ENCODE data around the gene LCOR. TPM values are rescaled to one million over a fixed set of nuclear protein-coding genes. Genes with fewer than 3 reads are reported as not detected.

LCOR gene
- total and polyA plus RNA-seq, 2 of the 4 experiments (the other 2 are of a cell fraction), result 3.7 to 36.9 TPM

DNA sequence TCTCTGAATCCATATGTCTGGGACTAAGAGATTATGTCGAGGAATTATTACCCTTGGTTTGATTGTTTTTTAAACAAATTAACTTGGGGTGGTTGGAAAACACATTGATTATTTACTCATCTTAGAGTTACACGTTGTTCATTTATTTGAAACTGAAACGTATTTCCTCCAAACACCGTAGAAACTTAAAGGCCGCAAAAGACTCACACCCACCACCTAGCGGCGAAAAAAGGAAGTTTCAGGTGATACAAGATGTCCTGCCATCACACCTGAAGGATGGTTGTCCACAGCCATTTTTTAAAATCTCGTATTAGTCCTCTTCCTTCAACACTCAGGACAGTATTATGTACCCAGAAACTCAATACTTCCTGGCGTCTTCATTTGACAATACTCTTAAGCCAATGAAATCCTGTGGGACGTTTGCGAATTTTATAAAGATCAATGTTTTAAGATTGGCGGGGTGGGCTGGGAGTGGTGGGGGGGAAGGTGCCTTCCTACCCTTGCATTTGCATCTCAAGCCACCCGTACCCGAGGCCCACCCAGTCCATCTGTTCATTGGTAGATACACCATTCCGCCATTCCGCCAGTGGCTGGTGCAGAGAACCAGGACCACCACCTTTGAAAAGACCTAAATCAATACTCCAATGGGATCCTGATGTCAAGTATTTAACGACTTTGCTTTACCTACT is 1.4 kb upstream of the LCOR start:
- H3K14ac ChIP-seq (replicated peaks; ENCODE audit: low read depth, low read length), result no peak overlapping the region
- H2AK9ac ChIP-seq (replicated peaks; ENCODE audit: low read depth, low read length, poor library complexity), result no peak overlapping the region
- BruUV-seq (replicated peaks), result no TSS peak
- DNase-seq (peak; percentile 65), ATAC-seq (ENCODE audit: low read depth) (no peak)
- no peak overlapping the region for H2BK120ac ChIP-seq (ENCODE audit: low read depth, low read length)
- peaks cover under 1% of the 10 kb centered on the region; the same call in 1 of the 2 replicates for H3K4me1 ChIP-seq (ENCODE audit: control insufficient read depth, insufficient read depth, low read length)
- H3K27ac ChIP-seq (ENCODE audit: insufficient read depth, low read length), result no peak overlapping the region
- peak; percentile 71 for TF ChIP-seq RAD21 (IDR thresholded peaks at IDR 0.05; ENCODE audit: low read length)
- no peak for TF ChIP-seq NFE2L2 (IDR thresholded peaks at IDR 0.05; ENCODE audit: low read depth, low read length)
- peak; percentile 81 for TF ChIP-seq SMC3 (IDR thresholded peaks at IDR 0.05; ENCODE audit: low read depth, low read length)
- TF ChIP-seq, protein P1, sequence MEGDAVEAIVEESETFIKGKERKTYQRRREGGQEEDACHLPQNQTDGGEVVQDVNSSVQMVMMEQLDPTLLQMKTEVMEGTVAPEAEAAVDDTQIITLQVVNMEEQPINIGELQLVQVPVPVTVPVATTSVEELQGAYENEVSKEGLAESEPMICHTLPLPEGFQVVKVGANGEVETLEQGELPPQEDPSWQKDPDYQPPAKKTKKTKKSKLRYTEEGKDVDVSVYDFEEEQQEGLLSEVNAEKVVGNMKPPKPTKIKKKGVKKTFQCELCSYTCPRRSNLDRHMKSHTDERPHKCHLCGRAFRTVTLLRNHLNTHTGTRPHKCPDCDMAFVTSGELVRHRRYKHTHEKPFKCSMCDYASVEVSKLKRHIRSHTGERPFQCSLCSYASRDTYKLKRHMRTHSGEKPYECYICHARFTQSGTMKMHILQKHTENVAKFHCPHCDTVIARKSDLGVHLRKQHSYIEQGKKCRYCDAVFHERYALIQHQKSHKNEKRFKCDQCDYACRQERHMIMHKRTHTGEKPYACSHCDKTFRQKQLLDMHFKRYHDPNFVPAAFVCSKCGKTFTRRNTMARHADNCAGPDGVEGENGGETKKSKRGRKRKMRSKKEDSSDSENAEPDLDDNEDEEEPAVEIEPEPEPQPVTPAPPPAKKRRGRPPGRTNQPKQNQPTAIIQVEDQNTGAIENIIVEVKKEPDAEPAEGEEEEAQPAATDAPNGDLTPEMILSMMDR (conservative IDR thresholded peaks at IDR 0.05; ENCODE audit: low read depth, low read length), result peak; percentile 74
- TF ChIP-seq POLR2A (IDR thresholded peaks at IDR 0.05; ENCODE audit: low read depth, low read length), result no peak
- H3K18ac ChIP-seq (ENCODE audit: low read depth, low read length), result no peak overlapping the region
- no peak overlapping the region for H3K4ac ChIP-seq (ENCODE audit: low read depth, low read length)
- peaks cover under 1% of the 10 kb centered on the region for H3K9me1 ChIP-seq (ENCODE audit: insufficient read depth, low read length)
- WGBS, 2 experiments (ENCODE audit: extremely low coverage in 2 of 2, insufficient read length in 1 of 2), result 0% methylated on average over 1 of the region's 17 CpGs; no CpG with 5 or more reads in 1 of the 2 experiments
- H4K5ac ChIP-seq (ENCODE audit: low read depth, low read length), result no peak overlapping the region
- H2AK5ac ChIP-seq (ENCODE audit: low read depth, low read length), result no peak overlapping the region; the same call in 1 of the 2 replicates
- H3K23ac ChIP-seq (ENCODE audit: low read depth, low read length), result no peak overlapping the region
- no peak overlapping the region for H3K9ac ChIP-seq (ENCODE audit: low read depth, low read length)
- no peak overlapping the region for H2BK5ac ChIP-seq (ENCODE audit: low read depth, low read length, poor library complexity, severe bottlenecking)
- in situ Hi-C loops (cut with MboI; ENCODE audit: low sequenced_read_pairs) (no loop called here), intact Hi-C loops (cut with micrococcal nuclease) (loop anchor here (1.0 to 5.0 kb wide), 6 partner anchors 65 to 453 kb away; partner anchors contain the start of gene TLL2), dilution Hi-C loops (cut with HindIII; ENCODE audit: low sequenced_read_pairs, unreplicated experiment) (no loop called here)
- H3K9me3 ChIP-seq (ENCODE audit: control insufficient read depth, insufficient read depth, low read length), result no peaks in the 10 kb centered on the region
- no peak overlapping the region for H2BK15ac ChIP-seq (ENCODE audit: low read depth, low read length)
- H3K36me3 ChIP-seq (ENCODE audit: control insufficient read depth, insufficient read depth, low read length), result no peaks in the 10 kb centered on the region
- no peak overlapping the region for H4K91ac ChIP-seq (ENCODE audit: insufficient read depth, low read depth, low read length)
- no peak overlapping the region for H3K4me2 ChIP-seq (ENCODE audit: low read depth, low read length)
- no peak overlapping the region for H4K8ac ChIP-seq (ENCODE audit: low read depth in 2 of 2, low read length in 2 of 2)
- no peak overlapping the region for H3K4me3 ChIP-seq (ENCODE audit: insufficient read depth, low read depth, low read length)
- no peak overlapping the region for H2BK20ac ChIP-seq (ENCODE audit: low read depth, low read length)
- ChIA-PET CTCF (no interaction called here), POLR2A (ENCODE audit: unreplicated experiment) (no interaction called here)
- H3K79me1 ChIP-seq (ENCODE audit: low read depth in 1 of 2, low read length in 2 of 2), result peaks cover 0 to 5% of the 10 kb centered on the region in 2 experiments; a peak in 3 of 4 replicates
- peaks cover 19% of the 10 kb centered on the region for H4K20me1 ChIP-seq (ENCODE audit: insufficient read depth, low read length)
- peaks cover 5% of the 10 kb centered on the region; the same call in 1 of the 2 replicates for H3K27me3 ChIP-seq (ENCODE audit: control insufficient read depth, insufficient read depth, low read length)
- H3K56ac ChIP-seq (ENCODE audit: extremely low read depth, insufficient read depth, low read length), result no peak overlapping the region
- H2AFZ ChIP-seq (replicated peaks; ENCODE audit: low read length, poor library complexity), result no peak overlapping the region

Measured in IMR-90 (cell line).